Psoas muscle (tissue), 8 donors: ENCODE data around the gene VWC2L. TPM values are rescaled to one million over a fixed set of nuclear protein-coding genes. Genes with fewer than 3 reads are reported as not detected.

Experiments
- ATAC-seq, 4 donors: fragments of 200-7000 bp; cut with Tn5 transposase; one replicate each; pipeline ENCODE4 v1.9.1; 2020; ENCODE audit warnings: moderate library complexity in 3 of 4, mild to moderate bottlenecking in 2 of 4
- DNase-seq, 2 donors: peaks; one replicate each; pipeline ENCODE4 v3.0.0-alpha.2; 2020
- H3K27ac ChIP-seq: fragments of 200-600 bp; one replicate; pipeline ENCODE4 v1.8.0; 2022
- H3K27me3 ChIP-seq, 3 donors: fragments of 200-600 bp in 1 of 3; one replicate each; pipeline versions ENCODE4 v1.6.1 to v1.8.0; 2013 to 2022; ENCODE audit warnings: low read length in 2 of 3, mild to moderate bottlenecking in 2 of 3, moderate library complexity in 1 of 3; ENCODE audit not compliant: insufficient read depth in 3 of 3
- H3K36me3 ChIP-seq, 2 donors: fragments of 200-600 bp in 1 of 2; one replicate each; pipeline versions ENCODE4 v1.6.1 to v1.8.0; 2013 to 2022; ENCODE audit warnings: low read depth in 1 of 2, mild to moderate bottlenecking in 1 of 2, moderate library complexity in 1 of 2; ENCODE audit not compliant: insufficient read depth in 1 of 2
- H3K4me1 ChIP-seq: fragments of 200-600 bp; one replicate; pipeline ENCODE4 v1.8.0; 2022
- H3K4me3 ChIP-seq: fragments of 200-600 bp; one replicate; pipeline ENCODE4 v1.8.0; 2022; ENCODE audit warnings: mild to moderate bottlenecking
- H3K9me3 ChIP-seq: fragments of 200-600 bp; one replicate; pipeline ENCODE4 v1.8.0; 2022
- WGBS, 3 donors: extraction: QIAGEN DNeasy Blood & Tissue Kit; methylation state at CpG; one replicate each; pipeline versions ENCODE4 v1.1.6 to v1.1.7; 2013; 5-methylcytosine and 5-hydroxymethylcytosine counted together
- intact Hi-C, 2 donors: fragments of 100-400 bp; cut with DNase I; formaldehyde crosslinking; loops; one replicate each; pipeline versions ENCODE4 v1.11.0 to v1.14.2; 2022
- polyA plus RNA-seq, 3 donors: library from polyadenylated mRNA; stranded (reverse); fragments of 200-250 nt; gene quantifications; one replicate each; pipeline ENCODE4 v1.2.3, GENCODE V29; 2013
- total RNA-seq, 4 donors: library from RNA; stranded (reverse); fragmentation: NEBNext Ultra II Directional in 2 of 4; extraction: Animal tissue kit (Norgen Biotek cat#: 25700) in 2 of 4; gene quantifications; one replicate each; pipeline versions ENCODE4 v1.2.1 to v1.2.4, GENCODE V29; 2021 to 2023
- TF ChIP-seq, protein P1 (sequence below): fragments of 200-600 bp; IDR thresholded peaks from one replicate; pipeline ENCODE4 v1.8.0; 2022; ENCODE audit warnings: antibody characterized with exemption
- donor health status: healthy with polysubstance abuse.
- donor health status: DM: no; HTN: no; CAD: no; lungs with moderate emphysema.
- donor health status: Bipolar disorder and iron deficiency.
- donor health status: healthy.
- donor health status: DM: yes; HTN: yes; CAD: no.
- donor health status: DM: no; HTN: no; CAD: no.
- donor health status: DM: no; HTN: no; CAD: no.
- donor health status: DM: yes; HTN: yes; CAD: no.

VWC2L gene
- total and polyA plus RNA-seq, 7 donors = 0.04 to 0.87 (median 0.51) TPM; not detected in 4

DNA sequence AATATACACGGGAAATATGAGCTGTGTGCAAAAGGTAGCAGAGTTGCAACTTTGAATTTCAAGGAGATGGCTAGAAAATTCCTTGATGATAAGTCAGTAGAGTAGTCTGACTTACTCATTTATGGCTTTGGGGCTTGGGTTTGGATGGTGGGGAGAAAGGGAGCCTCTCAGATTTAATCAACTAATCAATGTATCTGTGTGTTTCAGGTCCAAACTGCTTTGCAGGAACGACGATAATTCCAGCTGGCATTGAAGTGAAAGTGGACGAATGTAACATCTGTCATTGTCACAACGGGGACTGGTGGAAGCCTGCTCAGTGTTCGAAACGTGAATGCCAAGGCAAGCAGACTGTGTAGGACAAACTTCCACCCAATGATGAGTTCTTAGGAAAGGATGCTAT, 164.6 kb downstream of the VWC2L start:
- no peak overlapping the region for H3K27ac ChIP-seq
- intact Hi-C loops = no loop called here
- no peaks in the 10 kb centered on the region for H3K9me3 ChIP-seq
- no peaks in the 10 kb centered on the region for H3K4me1 ChIP-seq
- ATAC-seq = no peak
- H3K36me3 ChIP-seq = no peaks in the 10 kb centered on the region
- no peak for DNase-seq
- TF ChIP-seq, protein P1, sequence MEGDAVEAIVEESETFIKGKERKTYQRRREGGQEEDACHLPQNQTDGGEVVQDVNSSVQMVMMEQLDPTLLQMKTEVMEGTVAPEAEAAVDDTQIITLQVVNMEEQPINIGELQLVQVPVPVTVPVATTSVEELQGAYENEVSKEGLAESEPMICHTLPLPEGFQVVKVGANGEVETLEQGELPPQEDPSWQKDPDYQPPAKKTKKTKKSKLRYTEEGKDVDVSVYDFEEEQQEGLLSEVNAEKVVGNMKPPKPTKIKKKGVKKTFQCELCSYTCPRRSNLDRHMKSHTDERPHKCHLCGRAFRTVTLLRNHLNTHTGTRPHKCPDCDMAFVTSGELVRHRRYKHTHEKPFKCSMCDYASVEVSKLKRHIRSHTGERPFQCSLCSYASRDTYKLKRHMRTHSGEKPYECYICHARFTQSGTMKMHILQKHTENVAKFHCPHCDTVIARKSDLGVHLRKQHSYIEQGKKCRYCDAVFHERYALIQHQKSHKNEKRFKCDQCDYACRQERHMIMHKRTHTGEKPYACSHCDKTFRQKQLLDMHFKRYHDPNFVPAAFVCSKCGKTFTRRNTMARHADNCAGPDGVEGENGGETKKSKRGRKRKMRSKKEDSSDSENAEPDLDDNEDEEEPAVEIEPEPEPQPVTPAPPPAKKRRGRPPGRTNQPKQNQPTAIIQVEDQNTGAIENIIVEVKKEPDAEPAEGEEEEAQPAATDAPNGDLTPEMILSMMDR = no peak
- 41 to 57% (median 48%) methylated on average over 7 of the region's 7 CpGs for WGBS, 3 donors
- no peak overlapping the region for H3K4me3 ChIP-seq
- no peaks in the 10 kb centered on the region for H3K27me3 ChIP-seq

DNA sequence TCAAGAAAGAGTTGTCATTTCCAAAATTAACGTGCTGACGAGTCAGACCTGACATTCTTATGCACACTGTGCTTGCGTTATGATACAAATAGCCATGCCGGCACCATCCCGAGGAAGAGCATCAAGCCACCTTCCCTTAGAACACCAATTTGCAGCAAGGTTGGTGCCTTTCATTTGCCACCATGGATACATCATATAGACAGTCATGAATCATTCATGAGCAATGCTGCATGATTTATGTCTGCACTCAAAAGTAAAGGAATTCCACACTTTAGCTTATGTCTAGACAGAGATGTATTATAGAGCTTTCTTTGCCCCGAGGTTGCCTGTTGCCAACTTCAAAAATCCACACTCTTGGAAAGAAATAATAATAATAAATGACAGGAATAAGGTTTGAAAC, 166.9 kb downstream of the VWC2L start:
- intact Hi-C loops = no loop called here
- ATAC-seq (no peak), DNase-seq (no peak)
- H3K4me3 ChIP-seq = no peak overlapping the region
- no peak overlapping the region for H3K27ac ChIP-seq
- WGBS, 3 donors = 76 to 82% (median 82%) methylated on average over 6 of the region's 6 CpGs
- H3K4me1 ChIP-seq = no peaks in the 10 kb centered on the region
- H3K27me3 ChIP-seq = no peaks in the 10 kb centered on the region
- H3K36me3 ChIP-seq = no peaks in the 10 kb centered on the region
- TF ChIP-seq, protein P1 = no peak
- H3K9me3 ChIP-seq = no peaks in the 10 kb centered on the region

DNA sequence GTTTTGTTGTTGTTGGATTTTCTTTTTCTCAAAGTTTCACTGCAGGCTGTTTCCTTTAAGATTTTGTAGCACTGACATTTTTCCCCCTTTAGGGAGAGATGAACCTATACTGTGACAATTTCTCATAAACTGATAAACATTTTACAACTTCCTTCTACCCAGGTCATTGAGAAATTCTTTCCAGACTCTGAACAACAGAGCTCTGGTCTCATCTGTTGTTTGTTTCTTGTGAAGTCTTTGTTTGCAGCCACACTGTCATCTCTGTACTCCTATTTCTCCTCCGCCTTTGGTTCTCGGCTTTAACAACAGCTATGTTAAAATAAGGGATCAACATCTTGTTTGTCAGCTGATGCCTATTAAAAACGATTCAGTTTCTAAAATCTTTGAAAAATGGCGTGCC, 167.6 kb downstream of the VWC2L start:
- no peak overlapping the region for H3K27ac ChIP-seq
- intact Hi-C loops = no loop called here
- WGBS, 3 donors = 70 to 76% (median 74%) methylated on average over 4 of the region's 4 CpGs
- ATAC-seq (no peak), DNase-seq (no peak)
- TF ChIP-seq, protein P1 = no peak
- H3K9me3 ChIP-seq = no peaks in the 10 kb centered on the region
- no peak overlapping the region for H3K4me3 ChIP-seq
- no peaks in the 10 kb centered on the region for H3K4me1 ChIP-seq
- no peaks in the 10 kb centered on the region for H3K36me3 ChIP-seq
- H3K27me3 ChIP-seq = no peaks in the 10 kb centered on the region

DNA sequence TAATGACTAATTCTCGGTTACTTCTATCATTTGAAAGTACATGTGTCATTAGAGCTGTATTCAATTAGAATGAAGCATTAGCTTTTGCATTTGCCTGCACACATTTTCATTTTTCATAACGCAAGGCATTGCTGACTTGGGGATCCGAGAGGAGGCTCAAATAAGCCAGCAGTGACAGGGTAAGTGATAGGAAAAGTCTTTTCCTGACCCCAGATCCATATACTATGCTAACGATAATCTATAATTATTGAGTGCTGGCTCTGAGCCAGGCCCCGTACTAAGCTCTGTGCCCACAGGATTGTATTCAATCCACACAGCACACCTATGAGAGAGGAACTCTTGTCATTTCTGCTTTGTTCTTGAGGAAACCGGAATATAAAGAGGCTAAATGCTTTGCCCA, 168.2 kb downstream of the VWC2L start:
- Histone ChIP-seq H3K4me3 (no peak overlapping the region), H3K36me3 (no peaks in the 10 kb centered on the region), H3K9me3 (no peaks in the 10 kb centered on the region), H3K27me3 (no peaks in the 10 kb centered on the region), H3K4me1 (no peaks in the 10 kb centered on the region), H3K27ac (no peak overlapping the region)
- intact Hi-C loops = no loop called here
- no peak for ATAC-seq
- TF ChIP-seq, protein P1 = no peak
- no peak for DNase-seq
- 72 to 77% (median 74%) methylated on average over 6 of the region's 6 CpGs for WGBS, 3 donors

DNA sequence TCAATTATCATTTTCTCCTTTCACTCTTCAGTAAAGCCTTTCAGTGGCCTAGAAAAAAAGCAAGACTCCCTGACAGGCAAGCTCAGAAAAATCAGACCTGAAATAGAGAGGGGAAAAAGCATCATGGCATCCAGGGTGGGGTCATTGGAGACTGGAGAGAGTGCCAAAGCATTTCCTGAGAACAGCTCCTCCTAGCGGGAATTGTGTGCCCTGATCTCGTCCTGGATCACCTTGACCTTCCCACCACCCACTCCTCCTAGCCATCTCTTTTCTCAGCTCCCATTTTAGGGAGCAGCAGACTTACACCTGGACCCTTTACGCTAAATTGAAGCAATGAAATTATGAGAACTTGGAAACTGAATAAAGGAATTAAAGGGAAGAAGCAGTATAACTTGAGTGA, 176.6 kb downstream of the VWC2L start:
- Histone ChIP-seq H3K27me3 (no peaks in the 10 kb centered on the region), H3K4me3 (no peak overlapping the region), H3K4me1 (no peaks in the 10 kb centered on the region), H3K9me3 (no peaks in the 10 kb centered on the region), H3K27ac (no peak overlapping the region), H3K36me3 (no peaks in the 10 kb centered on the region)
- intact Hi-C loops = no loop called here
- WGBS, 3 donors = 35 to 44% (median 42%) methylated on average over 3 of the region's 3 CpGs
- DNase-seq (no peak), ATAC-seq (no peak)
- TF ChIP-seq, protein P1 = no peak
